ENCODE results near the gene MOB3A. TPM values are rescaled to one million over a fixed set of nuclear protein-coding genes. Genes with fewer than 3 reads are reported as not detected.
"Not testable (repeated sequence)": the region's sequence is repeated elsewhere in the genome, so short reads cannot be mapped to it uniquely, and the experiment has no call there.

The MOB3A gene
- total RNA-seq, 1 donor from 2014 or later, result 66.0 TPM

GRCh38 chr19:2129022-2129421 is 32.9 kb upstream of the MOB3A start:
- peaks cover 2% of the 10 kb centered on the region for H3K27me3 Mint-ChIP-seq (ENCODE audit: unreplicated experiment)
- no peak overlapping the region for H3K4me3 Mint-ChIP-seq (ENCODE audit: unreplicated experiment)
- H3K9me3 Mint-ChIP-seq (ENCODE audit: unreplicated experiment), result peaks cover 3% of the 10 kb centered on the region
- no peak overlapping the region for H3K27ac Mint-ChIP-seq (ENCODE audit: unreplicated experiment)
- TF ChIP-seq CTCF (IDR thresholded peaks at IDR 0.05; ENCODE audit: partially characterized antibody, unreplicated experiment), result no peak
- H3K36me3 Mint-ChIP-seq (ENCODE audit: unreplicated experiment), result peaks cover 4% of the 10 kb centered on the region
- no peaks in the 10 kb centered on the region for H3K4me1 Mint-ChIP-seq (ENCODE audit: low read depth, unreplicated experiment)
- DNase-seq, result no peak

- not testable (repeated sequence) for H3K27ac Mint-ChIP-seq (ENCODE audit: unreplicated experiment); H3K36me3 Mint-ChIP-seq (ENCODE audit: unreplicated experiment); H3K4me3 Mint-ChIP-seq (ENCODE audit: unreplicated experiment); H3K27me3 Mint-ChIP-seq (ENCODE audit: unreplicated experiment); H3K4me1 Mint-ChIP-seq (ENCODE audit: low read depth, unreplicated experiment); DNase-seq; H3K9me3 Mint-ChIP-seq (ENCODE audit: unreplicated experiment)
These were observed 32.1 kb upstream of the MOB3A start for GRCh38 chr19:2128252-2128651.

- peaks cover 1% of the 10 kb centered on the region for H3K9me3 Mint-ChIP-seq (ENCODE audit: unreplicated experiment)
- TF ChIP-seq CTCF (IDR thresholded peaks at IDR 0.05; ENCODE audit: partially characterized antibody, unreplicated experiment), result no peak
- H3K27ac Mint-ChIP-seq (ENCODE audit: unreplicated experiment), result no peak overlapping the region
- H3K4me1 Mint-ChIP-seq (ENCODE audit: low read depth, unreplicated experiment), result no peaks in the 10 kb centered on the region
- no peak for DNase-seq
- H3K36me3 Mint-ChIP-seq (ENCODE audit: unreplicated experiment), result no peaks in the 10 kb centered on the region
- no peaks in the 10 kb centered on the region for H3K27me3 Mint-ChIP-seq (ENCODE audit: unreplicated experiment)
- no peak overlapping the region for H3K4me3 Mint-ChIP-seq (ENCODE audit: unreplicated experiment)
These were observed 31.6 kb upstream of the MOB3A start for GRCh38 chr19:2127758-2128157.

GRCh38 chr19:2126879-2127518 is 30.9 kb upstream of the MOB3A start:
- no peaks in the 10 kb centered on the region for H3K4me1 Mint-ChIP-seq (ENCODE audit: low read depth, unreplicated experiment)
- no peak for TF ChIP-seq CTCF (IDR thresholded peaks at IDR 0.05; ENCODE audit: partially characterized antibody, unreplicated experiment)
- no peak for DNase-seq
- H3K9me3 Mint-ChIP-seq (ENCODE audit: unreplicated experiment), result no peaks in the 10 kb centered on the region
- H3K36me3 Mint-ChIP-seq (ENCODE audit: unreplicated experiment), result no peaks in the 10 kb centered on the region
- no peaks in the 10 kb centered on the region for H3K27me3 Mint-ChIP-seq (ENCODE audit: unreplicated experiment)
- H3K4me3 Mint-ChIP-seq (ENCODE audit: unreplicated experiment), result no peak overlapping the region
- H3K27ac Mint-ChIP-seq (ENCODE audit: unreplicated experiment), result no peak overlapping the region

GRCh38 chr19:2123682-2124387 is 27.7 kb upstream of the MOB3A start:
- DNase-seq, result no peak
- Mint-ChIP-seq H3K9me3 (ENCODE audit: unreplicated experiment) (peaks cover 2% of the 10 kb centered on the region), H3K27me3 (ENCODE audit: unreplicated experiment) (no peaks in the 10 kb centered on the region), H3K27ac (ENCODE audit: unreplicated experiment) (no peak overlapping the region), H3K4me3 (ENCODE audit: unreplicated experiment) (no peak overlapping the region), H3K36me3 (ENCODE audit: unreplicated experiment) (no peaks in the 10 kb centered on the region), H3K4me1 (ENCODE audit: low read depth, unreplicated experiment) (no peaks in the 10 kb centered on the region)
- no peak for TF ChIP-seq CTCF (IDR thresholded peaks at IDR 0.05; ENCODE audit: partially characterized antibody, unreplicated experiment)
